Stimulated activated CD4-positive, alpha-beta T cell treated with anti-CD3 and anti-CD28 coated beads, TNF-alpha, amount 100 ng/mL, for 48 hours (primary cell): ENCODE measurements around the gene SGK2.

ENCODE experiments used
- DNase-seq, 3 donors: peaks; one replicate each; pipeline ENCODE4 v3.0.0-alpha.2; 2020; ENCODE audit warnings: low read depth in 3 of 3

The SGK2 gene

DNA sequence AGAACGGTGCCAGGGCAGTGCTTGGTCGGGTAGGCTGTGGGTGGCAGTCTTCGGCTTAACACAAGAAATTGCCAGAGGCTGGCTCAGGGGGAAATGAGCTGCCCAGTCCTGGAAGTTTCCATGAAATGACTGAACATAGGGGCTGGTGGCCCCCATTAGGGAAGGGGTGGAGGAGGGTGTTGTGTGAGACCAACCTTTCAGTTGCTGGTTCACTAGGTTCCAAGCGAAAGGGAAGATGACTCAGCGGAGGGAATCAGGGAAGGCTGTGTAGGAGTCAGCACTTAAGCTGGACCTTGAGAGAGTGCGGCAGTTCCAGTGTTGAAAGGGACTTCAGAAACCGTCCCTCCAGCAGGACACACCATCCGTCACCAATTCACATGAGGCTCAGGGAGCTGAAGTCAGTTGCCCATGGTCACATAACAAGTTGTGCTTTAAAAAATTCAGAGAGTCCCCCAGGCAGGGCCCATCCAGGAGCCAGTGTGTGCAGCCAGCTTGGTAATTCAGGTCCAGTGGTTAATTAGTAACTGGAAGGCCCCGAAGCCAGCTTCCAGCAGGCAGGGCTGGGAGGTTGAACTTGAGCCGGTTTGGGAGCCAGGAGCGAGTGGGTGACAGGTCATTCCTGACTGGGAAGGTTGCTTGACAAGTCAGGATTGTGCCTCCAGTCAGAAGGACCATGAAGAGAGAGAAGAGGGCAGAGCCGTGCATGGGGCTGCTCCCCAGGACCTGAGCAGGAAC is at the start of gene SGK2:
Gene SGK2 (plus strand): TSS at position 616 of the 735 bp plus-strand sequence. CDS start 7,469 bp downstream, outside the sequence.
- DNase-seq = no peak

DNA sequence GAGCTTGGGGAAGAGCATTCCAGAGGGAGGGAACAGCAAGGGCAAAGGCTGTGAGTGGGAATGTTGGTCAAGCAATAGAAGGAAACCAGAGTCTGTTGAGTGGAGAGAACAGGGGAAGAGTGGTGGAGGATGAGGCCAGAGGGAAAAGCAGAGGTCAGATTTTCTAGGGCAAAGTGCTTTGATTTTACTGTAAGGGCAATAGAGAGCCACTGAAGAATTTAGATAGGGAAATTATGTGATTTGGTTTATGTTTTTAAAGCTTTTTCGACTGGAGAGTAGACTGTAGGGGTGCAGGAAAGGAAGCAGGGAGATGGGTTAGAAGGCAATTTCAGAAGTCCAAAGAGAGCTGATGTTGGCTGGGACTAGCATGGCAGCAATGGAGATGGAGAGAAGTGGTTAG is 46.9 kb upstream of the SGK2 start:
- DNase-seq = no peak

DNA sequence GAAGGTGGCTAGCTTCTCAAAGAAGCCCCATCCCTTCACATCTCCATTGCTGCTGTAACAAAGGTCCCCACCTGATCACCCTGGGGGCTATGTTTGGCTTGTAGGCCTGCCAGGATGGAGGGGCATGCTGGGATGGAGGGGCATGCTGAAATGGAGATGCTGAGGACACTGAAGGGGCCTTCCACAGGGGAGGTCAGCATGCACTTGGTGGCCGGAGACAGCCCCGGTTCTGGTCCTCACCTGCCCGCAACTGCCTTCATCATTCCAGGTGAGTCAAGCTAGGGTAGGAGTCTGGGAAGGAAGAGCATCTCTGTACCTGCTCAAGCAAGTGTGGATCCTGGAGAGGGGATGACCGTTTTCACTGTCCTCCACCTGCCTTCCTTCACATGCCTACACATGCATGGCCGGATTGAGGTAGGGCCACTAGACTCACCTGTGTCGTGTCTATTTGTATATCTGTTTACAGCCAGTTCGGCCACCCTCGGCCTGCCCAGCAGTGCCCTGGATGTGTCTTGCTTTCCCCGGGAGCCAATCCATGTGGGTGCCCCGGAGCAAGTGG is 45.4 kb upstream of the SGK2 start:
- no peak for DNase-seq

DNA sequence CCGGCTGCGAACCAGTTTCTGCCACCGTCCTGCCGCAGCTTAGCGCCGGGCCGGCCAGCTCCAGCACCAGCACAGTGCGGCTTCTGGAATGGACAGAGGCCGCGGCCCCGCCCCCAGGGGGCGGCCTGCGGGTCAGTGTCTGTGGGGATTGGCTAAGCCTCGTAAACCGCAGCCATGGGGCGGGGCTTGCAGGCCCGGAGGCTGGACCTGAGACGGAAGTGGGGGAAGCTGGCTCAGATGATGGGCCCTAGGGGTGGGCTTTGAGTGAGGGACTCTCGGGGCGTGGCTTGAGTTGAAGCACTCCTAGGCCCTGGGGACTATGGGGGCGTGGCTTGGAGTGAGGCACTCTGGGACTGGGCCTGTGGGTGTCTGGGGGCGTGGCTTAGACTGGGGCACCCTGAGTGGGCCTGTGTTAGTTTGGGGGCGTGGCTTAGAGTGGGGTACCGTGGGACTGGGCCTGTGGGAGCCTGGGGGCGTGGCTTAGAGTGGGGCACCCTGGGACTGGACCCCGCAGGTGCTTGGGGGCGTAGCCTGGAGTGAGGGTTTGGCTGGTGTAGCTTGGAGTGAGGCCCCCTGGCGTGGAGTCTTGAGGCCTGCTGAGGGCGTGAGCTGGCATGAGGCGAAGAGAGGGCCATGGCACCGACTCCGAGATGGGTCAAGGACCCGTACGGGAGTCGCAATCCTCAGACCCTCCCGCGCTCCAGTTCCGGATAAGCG is 44.7 kb upstream of the SGK2 start:
- peak; percentile 80 to 94 (median 93) for DNase-seq

DNA sequence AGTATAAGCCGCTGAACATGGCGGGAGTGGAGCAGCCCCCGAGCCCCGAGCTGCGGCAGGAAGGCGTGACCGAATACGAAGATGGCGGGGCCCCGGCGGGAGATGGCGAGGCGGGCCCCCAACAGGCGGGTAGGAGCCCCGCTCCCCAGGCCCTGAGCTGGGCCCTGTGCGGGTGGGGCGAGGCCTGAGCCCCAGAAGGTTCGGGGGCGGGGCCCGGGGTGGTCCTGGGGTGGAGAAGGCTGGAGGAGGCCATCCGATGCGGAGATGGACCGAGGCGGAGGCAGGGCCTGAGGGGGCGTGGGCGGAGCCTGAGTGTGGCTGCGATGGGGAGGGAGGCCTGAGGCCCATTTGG is 44.2 kb upstream of the SGK2 start:
- peak in 1 of 3 donors; percentile 2 for DNase-seq

DNA sequence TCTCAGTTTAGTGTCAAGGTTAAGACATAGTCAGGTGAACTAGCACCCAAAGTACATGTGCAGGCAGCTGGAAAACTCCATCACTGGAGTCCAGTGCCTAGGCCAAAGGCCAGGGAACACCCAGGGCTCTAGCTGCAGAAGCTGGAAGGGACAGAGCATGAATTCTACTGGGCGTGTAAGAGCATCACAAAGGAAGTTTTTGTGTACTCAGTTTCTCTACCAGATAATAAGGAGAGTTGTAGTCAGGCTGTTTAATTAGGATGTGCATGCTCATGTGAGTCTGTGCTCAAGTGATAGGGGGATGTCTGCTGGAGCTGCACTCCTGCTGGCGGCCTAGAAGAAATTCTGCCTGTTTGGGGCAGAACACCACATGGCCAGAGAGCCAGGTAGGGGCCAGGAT is 43.2 kb upstream of the SGK2 start:
- no peak for DNase-seq

DNA sequence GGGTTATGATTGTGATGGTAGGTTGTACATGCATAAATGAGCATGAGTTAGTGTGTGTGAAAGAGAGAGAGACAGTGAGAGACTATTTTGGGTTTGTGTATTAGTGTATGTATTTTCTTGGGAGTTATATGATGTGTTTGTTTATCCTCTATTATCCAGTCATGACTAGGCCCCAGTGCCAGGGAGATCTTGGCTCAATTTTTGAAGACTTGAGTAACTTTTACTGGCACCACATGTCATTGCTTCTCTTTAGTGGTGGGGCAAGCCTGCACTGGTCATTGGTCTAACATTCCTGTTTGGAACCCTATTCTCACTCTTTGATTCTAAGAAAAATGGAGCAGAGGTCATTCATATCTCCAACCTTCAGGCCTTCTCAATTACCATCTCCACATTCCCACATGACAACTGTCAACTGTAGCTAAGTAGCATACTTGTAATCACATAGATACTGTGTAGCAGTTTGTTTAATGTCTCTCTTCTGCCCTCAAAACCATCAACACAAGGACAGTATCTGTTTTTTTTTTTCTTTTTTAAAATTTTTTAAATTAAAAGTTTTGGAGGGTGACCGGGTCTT is 42.5 kb upstream of the SGK2 start:
- no peak for DNase-seq

DNA sequence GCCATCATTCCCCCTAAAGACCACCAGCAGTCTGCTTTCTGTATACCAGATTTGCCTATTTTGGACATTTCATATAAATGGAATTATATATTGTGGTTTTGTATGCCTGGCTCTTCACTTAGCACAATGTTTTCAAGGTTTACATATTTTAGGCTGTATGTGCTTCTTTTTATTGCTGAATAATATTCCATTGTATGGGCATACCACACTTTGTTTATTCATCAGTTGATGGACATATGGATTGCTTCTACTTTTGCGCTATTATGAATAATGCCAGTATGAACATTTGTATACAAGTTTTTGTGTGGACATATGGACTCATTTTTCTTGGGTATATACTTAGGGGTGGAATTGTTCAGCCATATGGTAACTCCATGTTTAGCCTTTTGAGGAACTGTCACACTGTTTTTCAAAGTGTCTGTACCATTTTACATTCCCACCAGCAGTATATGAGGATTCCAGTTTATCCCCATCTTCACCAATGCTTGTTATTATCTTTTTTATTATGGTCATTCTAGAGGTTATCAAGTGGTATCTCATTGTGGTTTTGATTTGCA is 38.7 kb upstream of the SGK2 start:
- no peak for DNase-seq

DNA sequence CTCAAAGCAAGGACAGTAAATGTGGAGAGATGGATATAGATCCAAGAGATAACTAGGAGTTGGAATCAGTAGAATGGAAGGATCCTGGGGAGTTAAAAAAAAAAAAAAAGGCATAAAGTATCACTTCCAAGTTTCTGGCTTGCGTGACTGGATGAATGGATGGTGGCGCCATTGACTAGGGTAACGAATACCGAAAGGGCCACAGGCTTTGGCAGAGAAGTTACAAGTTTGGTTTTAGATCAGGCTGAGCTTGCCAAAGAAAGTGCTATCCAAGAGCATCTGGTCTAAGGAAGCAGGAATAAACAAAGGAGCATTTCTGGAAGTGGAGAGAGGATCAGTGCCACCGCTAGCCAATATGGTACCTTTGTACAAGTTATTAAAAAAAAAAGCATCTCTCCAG is 33.8 kb upstream of the SGK2 start:
- DNase-seq = no peak

DNA sequence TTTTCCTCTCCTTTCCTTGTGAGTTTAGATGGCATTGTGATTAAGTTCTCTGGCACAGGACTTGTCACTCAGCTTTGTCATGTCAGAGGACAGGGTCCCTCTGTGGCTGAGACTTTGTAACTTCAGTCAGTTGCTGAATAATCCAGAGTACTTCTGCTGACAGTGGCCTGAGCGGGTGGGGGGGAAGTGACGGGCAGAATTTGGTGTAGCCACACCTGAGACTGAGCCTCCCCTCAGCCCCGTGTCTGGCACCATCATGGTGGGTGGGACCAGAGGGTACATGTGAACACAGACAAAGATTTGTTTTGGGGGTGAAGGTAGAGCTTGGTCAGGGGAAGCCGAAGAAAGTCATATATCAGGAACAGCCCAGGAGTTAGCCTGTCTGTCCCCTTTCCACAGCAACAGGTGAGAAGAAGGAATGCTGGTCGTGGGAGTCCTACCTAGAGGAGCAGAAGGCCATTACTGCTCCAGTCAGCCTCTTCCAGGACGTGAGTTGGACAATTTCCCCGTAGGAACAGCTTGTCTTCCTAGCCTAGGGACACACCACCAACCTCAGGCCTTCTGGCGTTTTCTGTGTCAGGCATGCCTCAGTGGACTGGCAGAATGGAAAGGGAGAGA is 30.5 kb upstream of the SGK2 start:
- no peak for DNase-seq

DNA sequence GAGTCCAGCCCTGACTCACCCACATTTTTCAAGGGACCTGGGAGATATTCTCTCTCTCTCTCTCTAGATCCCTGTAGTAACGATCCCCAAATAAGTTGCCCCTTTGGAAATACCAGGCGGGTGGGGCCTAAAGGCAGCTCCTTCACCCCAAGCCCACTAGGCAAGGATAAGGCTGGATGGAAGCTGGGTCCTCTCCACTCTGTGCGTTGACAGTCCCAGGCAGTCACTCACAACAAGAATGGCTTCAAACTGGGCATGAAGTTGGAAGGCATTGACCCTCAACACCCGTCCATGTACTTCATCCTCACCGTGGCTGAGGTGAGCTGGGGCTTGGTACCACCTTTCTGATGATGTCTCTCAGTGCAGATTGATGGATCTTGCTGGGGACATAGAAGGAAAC is 29.8 kb upstream of the SGK2 start:
- no peak for DNase-seq

DNA sequence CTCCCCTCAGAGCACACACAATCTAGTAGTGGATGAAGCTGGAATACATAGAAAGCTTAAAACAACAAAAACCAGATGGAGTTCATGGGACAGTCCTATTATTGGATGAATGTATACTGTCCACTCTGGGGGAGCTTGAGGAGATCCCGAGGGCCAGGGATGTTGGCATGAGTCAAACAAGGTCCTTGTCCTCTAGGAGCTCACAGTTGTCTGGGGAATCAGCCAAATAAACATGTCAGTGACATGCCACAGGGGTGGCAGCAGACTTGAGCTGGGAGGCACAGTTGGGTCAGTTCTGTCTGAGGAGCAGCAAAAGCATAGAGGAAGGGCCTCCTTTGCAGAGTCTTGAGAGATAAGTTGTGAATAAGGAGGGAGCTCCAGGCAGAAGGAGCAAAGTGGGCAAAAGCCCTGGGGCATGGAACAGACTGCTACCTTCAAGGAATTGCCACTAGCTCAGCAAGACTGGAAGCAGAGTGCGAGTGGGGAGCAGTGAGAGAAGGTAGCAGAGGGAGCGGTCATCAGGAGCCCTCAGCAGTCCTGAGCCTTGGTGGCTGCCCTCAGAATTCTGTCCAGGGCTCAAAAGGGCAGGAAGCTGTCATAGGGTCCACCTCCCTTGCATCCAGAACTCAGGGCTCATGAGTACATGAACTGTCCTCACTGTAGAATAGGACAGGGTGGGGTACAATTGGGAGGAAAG is 29.2 kb upstream of the SGK2 start:
- no peak for DNase-seq

DNA sequence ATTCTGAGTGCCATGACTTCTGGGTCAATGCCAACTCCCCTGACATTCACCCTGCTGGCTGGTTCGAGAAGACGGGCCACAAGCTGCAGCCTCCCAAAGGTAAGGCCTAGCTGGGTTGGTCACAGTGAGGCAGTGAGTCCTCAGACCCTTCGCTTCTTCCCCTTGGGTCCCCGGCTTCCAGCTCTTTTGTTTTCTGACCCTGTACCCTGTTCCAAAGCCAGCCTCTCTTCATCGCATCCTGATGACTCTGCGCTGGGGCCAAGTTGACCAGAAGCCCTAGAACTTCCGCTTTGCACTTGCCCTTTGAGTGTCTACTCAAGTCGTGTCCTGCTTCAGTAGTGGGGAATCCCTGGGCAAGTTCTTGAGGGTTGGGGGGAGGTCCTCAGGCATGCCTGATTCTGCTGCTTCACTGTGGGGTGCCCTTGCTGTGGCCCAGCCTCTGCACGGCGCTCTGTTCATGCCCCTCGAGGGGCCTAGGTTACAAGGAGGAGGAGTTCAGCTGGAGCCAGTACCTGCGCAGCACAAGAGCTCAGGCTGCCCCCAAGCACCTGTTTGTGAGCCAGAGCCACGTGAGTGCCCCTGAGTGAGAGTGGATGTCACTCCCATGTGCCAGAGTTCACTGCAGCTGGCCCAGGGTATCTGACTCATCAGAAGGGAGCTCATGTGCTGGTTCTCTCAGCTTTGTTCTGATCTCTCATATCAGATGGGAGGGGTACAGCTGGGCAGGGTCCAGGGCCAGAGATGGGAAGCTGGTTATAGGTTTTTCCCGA is 28.3 kb upstream of the SGK2 start:
- DNase-seq = no peak

DNA sequence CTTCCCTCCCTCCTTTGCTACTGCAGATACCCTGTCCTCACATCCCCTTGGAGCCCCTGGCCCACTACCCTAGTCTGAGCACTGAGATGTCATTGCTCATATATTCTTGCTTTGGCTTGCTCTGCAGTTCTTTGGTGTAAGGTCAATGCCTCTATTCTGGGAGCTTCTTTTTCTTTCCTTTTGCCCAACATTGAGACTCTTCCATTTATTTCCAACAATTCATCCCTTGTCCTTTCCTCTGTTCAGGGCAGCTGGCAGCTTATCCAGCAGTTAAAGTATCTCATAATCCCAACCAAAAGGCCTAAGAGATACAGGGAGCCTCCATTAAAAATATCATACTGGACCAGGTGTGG is 27.8 kb upstream of the SGK2 start:
- no peak for DNase-seq

DNA sequence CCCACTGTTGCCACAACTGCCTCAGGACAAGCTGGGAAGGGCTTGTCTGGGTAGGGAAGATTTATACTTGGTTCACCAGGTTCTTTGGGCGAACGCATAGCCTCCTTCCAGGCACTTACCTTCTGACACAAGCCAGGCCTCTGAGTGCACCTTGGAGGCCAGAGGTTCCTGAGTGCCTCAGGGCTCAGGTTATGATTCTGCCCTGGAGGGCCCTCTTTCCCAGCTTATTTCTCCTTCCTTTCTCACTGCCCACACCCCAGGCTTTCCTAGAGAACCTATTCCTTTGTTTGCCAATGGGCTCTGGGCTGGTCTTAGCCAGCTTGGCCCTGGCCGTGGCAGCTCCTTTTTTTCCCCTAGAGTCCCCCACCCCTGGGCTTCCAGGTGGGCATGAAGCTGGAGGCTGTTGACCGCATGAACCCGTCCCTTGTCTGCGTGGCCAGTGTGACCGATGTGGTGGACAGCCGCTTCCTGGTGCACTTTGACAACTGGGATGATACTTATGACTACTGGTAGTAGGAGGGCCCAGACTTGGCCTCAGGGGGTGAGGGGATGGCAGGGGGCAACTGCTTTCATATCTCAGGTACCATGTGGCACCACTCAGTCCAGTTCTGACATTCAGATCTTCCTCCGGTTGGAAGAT is 26.3 kb upstream of the SGK2 start:
- DNase-seq = no peak

DNA sequence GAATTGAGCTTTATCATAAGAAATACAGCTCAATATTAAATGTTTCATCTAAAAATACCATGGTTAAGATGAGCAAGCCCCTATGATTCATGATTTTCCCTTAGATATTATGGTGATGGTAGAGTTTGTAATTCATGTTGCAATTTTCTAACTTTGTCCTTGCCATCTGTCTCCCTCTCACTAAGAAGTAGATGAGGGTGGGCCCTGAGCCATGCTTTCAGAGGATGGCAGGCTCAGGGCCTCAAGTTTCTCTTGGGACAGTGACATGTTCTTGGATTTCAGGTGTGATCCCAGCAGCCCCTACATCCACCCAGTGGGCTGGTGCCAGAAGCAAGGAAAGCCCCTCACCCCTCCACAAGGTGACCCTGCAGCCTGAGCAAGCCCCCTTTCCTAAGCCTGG is 25.8 kb upstream of the SGK2 start:
- DNase-seq = no peak

DNA sequence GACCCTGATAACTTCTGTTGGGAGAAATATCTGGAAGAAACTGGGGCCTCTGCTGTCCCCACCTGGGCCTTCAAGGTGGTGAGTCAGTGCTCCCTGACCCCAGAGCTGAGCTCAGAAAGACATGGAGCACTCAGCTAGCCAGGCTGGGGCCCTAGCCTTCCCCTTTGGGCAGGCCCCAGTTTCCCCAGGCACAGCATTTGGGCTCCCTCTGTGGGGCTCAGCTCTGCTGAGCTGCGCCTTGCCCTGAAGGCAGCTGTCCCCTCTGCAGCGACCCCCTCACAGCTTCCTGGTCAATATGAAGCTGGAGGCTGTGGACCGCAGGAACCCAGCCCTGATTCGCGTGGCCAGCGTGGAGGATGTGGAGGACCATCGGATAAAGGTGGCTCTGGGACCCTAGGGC is 24.8 kb upstream of the SGK2 start:
- no peak for DNase-seq

DNA sequence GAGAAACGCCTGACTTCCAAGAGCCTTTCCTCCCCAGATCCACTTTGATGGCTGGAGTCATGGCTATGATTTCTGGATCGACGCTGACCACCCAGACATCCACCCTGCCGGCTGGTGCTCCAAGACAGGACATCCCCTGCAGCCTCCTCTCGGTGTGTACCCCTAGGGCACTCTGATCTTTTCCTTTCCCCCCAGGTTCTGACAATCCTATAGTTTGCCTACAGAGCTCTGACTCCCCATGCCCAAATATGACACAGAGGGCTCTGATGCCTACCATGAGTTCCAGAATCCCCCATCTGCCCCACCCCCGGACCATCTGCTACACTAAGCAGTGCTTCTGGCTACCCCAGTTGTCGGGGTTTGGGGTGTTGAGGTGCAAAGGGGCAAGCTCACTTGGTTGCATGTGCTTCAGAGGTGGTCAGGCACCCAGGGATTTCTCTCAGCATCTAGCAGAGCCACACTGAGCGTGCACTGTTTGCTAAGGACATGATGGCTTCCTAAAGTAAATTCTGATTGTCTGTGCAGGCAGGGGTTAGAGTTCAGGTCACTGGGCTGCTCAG is 24.0 kb upstream of the SGK2 start:
- DNase-seq = no peak

DNA sequence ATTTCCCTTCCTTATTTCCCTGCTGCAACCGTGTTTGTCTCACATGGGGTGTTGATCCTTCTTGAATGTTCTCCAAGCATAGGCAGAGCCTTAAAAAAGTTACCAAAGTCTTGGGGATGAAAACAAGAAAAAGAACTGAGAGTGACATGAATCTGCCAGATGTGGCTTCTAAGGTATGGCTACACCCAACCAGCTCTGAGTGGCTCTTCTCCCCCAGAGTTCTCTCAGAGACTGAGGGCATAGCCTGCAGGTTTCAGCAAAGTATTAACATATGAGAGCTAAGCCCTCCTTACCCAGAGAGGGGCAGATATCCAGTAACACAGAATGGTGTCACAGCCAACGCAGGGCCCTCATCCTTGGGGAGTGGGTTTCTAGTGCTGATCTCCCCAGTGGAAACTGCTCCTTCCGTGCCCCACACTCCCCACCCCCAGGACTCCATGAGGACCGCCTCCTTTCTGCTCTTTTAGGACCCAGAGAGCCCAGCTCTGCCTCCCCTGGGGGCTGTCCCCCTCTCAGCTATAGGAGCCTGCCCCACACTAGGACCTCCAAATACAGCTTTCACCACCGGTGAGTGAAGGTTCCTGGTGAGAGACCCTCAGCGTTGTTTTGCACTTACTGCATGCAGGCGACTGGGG is 23.3 kb upstream of the SGK2 start:
- DNase-seq = no peak
